Right cardiac atrium (tissue), 5 donors: ENCODE measurements around the gene UBE3D. TPM values are rescaled to one million over a fixed set of nuclear protein-coding genes. Genes with fewer than 3 reads are reported as not detected.

Experiments used
- polyA plus RNA-seq: library from polyadenylated mRNA; stranded (reverse); fragments of 200-250 nt; gene quantifications from one replicate; pipeline ENCODE4 v1.2.3, GENCODE V29; 2013
- total RNA-seq, 4 donors: library from RNA; stranded (reverse); fragmentation: NEBNext Ultra II Directional; extraction: Animal tissue kit (Norgen Biotek cat#: 25700); gene quantifications; one replicate each; pipeline ENCODE4 v1.2.1, GENCODE V29; 2021
- donor health status: healthy with polysubstance abuse.
- donor health status: DM: no; HTN: yes; CAD: no.
- donor health status: DM: no; HTN: no; CAD: no.
- donor health status: DM: no; HTN: yes; CAD: no; lungs with severe emphysema.
- donor health status: DM: yes; HTN: yes; CAD: no.

UBE3D gene
- total and polyA plus RNA-seq, 5 donors, result 2.3 to 4.1 (median 3.6) TPM

Other genes starting within 250 kb of the UBE3D start
- gene DOP1A, start 1.8 kb upstream of the UBE3D start, total RNA-seq, result 10 to 100 TPM; 19.1 to 19.9 (median 19.5) TPM
- 6.5 TPM for gene DOP1A, start 1.8 kb upstream of the UBE3D start, polyA plus RNA-seq
- gene PGM3, start 127.4 kb upstream of the UBE3D start, total RNA-seq, result 10 to 100 TPM; 15.1 to 31.1 (median 18.5) TPM
- 5.8 TPM for gene PGM3, start 127.4 kb upstream of the UBE3D start, polyA plus RNA-seq
- 1 to 10 TPM; 4.3 to 6.3 (median 5.7) TPM for gene RWDD2A, start 127.5 kb upstream of the UBE3D start, total RNA-seq
- 3.6 TPM for gene RWDD2A, start 127.5 kb upstream of the UBE3D start, polyA plus RNA-seq